ENCODE measurements around the gene PRTN3. TPM values are rescaled to one million over a fixed set of nuclear protein-coding genes. Genes with fewer than 3 reads are reported as not detected.

The PRTN3 gene
- total RNA-seq, 1 donor from 2014 or later: not detected

DNA sequence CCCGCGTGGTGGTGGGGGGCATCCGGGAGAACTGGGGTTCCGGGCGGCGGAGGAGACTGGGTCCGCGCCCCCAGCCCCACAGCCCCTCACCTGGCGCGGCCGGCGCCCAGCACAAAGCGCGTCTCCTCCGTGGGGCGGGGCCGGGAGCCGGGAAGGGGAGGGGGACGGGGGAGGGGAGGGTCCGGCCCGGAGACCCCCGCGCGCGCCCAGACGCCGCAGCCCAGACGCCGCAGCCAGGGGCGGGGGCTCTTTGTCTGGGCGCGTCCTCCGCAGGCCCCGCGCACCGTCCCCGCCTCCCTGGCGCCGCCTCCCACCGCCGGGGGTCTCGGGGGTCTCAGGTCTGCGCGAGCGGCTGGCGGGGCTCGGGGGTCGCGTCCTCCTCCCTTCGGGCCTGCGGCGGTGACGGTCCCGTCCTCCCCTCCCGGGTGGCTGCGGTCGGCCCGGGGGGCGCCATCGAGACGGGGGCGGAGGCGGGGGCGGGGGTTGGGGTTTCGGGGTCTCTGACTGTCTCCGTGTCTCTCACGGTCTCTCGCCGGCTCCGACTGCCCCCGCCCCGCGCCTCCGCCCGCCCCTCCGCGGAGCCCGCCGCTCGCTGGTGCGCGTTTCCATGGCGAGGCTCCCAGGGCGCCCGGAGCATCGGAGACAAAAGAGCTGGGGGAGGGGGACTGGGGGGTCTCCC, 18.8 kb upstream of the PRTN3 start, which contains the start of gene PLPPR3:
PLPPR3 (minus strand) TSS at position 131 of the 679 bp plus-strand sequence. CDS start 396 bp downstream, outside the sequence.
- DNase-seq (ENCODE audit: low read depth): no peak
- H3K4me3 ChIP-seq (ENCODE audit: low read depth, low read length): no peak within 1 kb of the TSS
- TF ChIP-seq, protein P1, sequence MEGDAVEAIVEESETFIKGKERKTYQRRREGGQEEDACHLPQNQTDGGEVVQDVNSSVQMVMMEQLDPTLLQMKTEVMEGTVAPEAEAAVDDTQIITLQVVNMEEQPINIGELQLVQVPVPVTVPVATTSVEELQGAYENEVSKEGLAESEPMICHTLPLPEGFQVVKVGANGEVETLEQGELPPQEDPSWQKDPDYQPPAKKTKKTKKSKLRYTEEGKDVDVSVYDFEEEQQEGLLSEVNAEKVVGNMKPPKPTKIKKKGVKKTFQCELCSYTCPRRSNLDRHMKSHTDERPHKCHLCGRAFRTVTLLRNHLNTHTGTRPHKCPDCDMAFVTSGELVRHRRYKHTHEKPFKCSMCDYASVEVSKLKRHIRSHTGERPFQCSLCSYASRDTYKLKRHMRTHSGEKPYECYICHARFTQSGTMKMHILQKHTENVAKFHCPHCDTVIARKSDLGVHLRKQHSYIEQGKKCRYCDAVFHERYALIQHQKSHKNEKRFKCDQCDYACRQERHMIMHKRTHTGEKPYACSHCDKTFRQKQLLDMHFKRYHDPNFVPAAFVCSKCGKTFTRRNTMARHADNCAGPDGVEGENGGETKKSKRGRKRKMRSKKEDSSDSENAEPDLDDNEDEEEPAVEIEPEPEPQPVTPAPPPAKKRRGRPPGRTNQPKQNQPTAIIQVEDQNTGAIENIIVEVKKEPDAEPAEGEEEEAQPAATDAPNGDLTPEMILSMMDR (conservative IDR thresholded peaks at IDR 0.05; ENCODE audit: low read depth, low read length): no peak

DNA sequence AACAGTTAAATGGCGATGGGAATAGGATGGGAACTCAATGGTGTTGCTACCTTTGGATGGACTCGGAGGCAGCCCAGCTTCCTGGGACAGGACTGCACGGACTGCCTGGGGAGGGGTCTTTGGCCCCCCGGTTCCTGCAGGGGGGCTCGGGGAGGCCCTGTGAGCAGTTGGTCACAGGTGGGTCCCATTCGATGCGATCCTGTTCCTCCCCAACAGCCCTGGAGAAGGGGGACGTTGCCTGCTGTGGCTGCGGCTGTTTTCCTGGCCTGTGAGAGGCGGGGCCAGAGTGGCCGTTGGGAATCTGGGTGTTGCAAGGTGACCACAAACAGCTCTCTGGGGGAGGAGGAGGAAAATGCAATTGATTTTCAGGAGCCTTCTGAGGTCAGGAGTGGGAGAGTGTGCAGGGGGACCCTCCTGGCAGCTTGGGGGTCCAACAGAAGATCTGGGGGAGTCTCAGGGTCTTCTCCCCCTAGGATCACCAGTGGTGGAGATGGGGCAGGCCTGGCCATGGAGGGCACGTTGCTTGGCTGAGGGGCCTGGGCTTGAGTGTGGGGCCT, 17.2 kb upstream of the PRTN3 start:
- TF ChIP-seq, protein P1 (conservative IDR thresholded peaks at IDR 0.05; ENCODE audit: low read depth, low read length): no peak
- no peak overlapping the region for H3K4me3 ChIP-seq (ENCODE audit: low read depth, low read length)
- no peak for DNase-seq (ENCODE audit: low read depth)

DNA sequence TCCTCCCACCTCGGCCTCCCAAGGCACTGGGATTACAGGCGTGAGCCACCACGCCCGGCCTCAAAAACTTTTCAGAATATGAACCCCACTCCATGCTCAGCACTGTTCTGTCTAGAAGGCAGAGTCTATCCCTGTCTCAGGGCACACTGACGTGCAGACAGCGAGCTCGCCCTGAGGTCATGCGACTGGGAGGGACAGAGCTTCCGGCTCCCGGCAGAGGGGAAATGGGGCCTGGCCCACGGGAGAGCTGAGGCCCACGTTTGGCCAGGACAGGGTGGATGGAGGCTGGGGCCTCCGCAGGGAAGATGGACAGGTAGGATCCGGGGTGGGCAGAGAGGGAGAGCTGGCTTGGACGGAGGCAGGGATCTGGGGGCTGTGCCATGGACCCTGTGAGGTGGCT, 15.9 kb upstream of the PRTN3 start:
- no peak overlapping the region for H3K4me3 ChIP-seq (ENCODE audit: low read depth, low read length)
- TF ChIP-seq, protein P1 (conservative IDR thresholded peaks at IDR 0.05; ENCODE audit: low read depth, low read length): no peak
- DNase-seq (ENCODE audit: low read depth): no peak

DNA sequence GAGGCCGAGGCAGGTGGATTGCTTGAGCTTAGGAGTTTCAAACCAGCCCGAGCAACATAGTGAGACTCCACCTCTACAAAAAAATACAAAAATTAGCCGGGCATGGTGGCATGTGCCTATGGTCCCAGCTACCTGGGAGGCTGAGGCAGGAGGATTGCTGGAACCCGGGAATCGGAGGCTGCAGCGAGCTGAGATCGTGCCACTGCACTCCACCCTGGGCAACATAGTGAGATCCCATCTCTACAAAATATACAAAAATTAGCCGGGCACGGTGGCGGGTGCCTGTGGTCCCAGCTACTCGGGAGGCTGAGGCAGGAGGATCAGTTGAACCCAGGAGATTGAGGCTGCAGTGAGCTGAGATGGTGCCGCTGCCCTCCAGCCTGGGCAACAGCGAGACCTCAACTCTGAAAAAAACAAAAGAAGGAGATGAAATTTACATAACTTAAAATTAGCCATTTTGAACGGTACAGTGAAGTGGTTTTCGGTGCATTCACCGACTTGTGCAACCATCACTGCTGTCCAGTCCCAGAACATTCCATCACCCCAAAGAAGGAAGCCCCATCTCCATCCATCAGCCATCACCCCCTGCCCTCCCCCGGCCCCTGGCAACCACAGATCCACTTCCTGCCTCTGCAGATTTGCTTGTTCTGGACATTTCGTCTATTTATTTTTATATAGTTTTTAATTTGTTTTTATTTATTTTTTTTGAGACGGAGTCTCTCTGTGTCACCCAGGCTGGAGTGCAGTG, 14.7 kb upstream of the PRTN3 start:
- DNase-seq (ENCODE audit: low read depth): no peak
- TF ChIP-seq, protein P1 (conservative IDR thresholded peaks at IDR 0.05; ENCODE audit: low read depth, low read length): no peak
- H3K4me3 ChIP-seq (ENCODE audit: low read depth, low read length): no peak overlapping the region

DNA sequence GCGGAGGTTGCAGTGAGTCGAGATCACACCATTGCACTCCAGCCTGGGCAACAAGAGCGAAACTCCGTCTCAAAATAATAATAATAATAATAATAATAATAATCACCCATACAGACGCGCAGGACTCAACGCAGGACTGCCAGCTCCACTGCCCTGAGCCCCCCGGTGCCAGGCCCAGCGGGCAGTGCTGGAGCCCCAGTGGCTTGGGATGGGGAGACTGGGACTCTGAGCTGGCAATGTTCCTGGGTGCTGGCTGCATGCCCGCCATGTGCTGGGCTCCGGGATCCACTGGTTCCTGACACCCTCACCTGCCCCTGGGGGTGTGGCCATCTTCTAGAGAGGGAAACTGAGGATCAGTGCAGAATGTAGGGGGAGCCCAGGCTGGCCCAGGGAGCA, 13.5 kb upstream of the PRTN3 start:
- DNase-seq (ENCODE audit: low read depth): no peak
- TF ChIP-seq, protein P1 (conservative IDR thresholded peaks at IDR 0.05; ENCODE audit: low read depth, low read length): no peak
- H3K4me3 ChIP-seq (ENCODE audit: low read depth, low read length): no peak overlapping the region

DNA sequence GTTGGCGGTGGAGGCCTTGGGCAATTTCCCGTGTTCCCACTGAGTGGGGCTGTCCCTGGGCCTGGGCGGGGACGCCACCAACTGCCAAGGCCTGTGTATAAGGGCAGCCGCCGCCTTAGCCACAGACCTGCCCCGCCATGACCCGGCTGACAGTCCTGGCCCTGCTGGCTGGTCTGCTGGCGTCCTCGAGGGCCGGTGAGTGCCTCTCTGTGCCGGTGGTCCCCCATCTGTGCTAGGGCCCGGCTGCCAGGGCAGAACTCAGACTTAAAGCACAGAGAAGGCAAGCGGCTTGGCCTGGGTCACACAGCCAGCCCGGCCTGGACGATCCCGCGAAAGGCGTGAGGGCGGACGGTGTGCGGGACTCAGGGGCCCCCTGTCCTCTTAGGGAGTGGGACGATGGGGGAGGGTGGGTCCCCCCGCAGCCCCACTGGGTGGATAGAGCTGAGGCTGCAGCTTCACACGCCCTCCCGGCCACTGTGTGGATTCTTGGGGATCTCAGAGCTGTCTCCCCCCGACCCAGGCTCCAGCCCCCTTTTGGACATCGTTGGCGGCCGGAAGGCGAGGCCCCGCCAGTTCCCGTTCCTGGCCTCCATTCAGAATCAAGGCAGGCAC, 13.0 kb upstream of the PRTN3 start, which contains the start of gene AZU1:
AZU1 (plus strand) TSS at position 128 of the 612 bp plus-strand sequence; CDS start at position 138, 10 bp downstream.
- DNase-seq (ENCODE audit: low read depth): no peak
- H3K4me3 ChIP-seq (ENCODE audit: low read depth, low read length): no peak within 1 kb of the TSS
- TF ChIP-seq, protein P1 (conservative IDR thresholded peaks at IDR 0.05; ENCODE audit: low read depth, low read length): no peak
